ENCODE results near the gene TNRC6C.
"Not testable (repeated sequence)": the region's sequence is repeated elsewhere in the genome, so short reads cannot be mapped to it uniquely, and the experiment has no call there.

TNRC6C gene

GRCh38 chr17:78114831-78115723, 156.6 kb downstream of the TNRC6C start:
- DNase-seq, result no peak

GRCh38 chr17:78115803-78116202, 157.3 kb downstream of the TNRC6C start:
- not testable (repeated sequence) for DNase-seq

GRCh38 chr17:78116411-78116810, 157.9 kb downstream of the TNRC6C start:
- DNase-seq, result no peak

DNA sequence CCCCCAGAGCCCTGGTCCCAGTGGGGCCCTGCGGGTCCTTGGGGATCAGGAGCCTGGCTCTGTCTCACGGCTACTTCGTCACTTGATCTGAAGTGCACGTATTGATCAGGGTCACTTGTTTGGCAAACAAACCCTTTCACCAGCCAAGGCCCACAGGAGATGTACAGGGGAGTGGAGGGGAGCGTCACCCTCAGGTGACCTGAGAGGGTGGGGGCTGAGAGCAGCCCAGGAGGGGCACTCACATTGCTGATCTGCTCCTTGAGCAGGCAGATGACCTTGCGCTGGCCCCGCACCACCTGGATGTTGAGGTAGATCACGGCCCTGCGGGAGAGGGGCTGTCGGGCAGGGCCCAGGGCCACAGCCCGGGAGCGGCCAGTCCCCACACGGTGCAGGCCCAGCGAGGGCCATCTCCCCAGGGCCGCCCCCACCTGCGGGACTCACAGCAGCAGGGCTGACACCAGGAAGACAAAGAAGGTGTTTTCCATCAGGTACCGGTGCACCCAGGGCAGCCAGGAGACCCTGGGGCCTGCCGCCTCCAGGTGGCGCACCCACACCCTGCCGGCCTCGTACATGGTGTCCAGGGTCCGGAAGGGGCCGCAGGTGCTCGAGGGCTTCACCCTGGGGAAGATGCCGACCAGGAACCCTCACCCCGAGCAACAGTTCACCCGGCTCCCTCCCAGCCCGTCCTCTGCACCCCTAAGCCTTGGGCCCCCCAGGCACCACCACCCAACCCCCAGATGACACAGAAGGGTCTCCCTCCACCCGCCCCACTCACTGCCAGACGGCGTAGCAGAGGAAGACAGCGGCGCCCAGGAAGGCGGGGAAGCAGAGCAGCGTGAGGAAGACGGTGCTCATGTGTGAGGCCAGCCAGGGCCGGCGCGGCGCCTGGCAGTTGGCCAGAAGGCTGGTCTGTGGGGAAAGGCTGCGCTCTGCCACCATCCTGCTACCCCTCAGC, 158.8 kb downstream of the TNRC6C start:
- no peak for DNase-seq

- no peak for DNase-seq
These were observed 160.3 kb downstream of the TNRC6C start for GRCh38 chr17:78118801-78119241.

DNA sequence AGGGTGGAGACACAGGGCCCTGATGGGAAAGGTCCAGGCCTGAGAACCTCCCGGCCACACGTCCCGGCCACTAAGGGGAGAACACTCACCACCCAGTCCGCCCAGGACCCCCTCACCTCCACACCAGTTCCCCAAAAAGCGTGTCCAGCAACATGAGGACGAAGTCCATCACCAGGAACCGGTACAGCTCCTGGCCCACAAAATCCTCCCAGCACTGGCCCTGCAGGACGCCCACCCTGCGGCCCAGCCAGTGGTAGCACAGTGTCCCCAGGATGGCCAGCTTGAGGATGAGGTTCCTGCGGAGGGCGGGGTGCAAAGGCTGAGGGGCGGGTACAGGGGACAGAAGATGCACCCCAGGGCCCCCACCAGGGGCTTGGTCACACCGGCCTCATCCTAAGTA, 162.0 kb downstream of the TNRC6C start:
- DNase-seq, result no peak

- DNase-seq, result no peak
These were observed 162.7 kb downstream of the TNRC6C start for GRCh38 chr17:78120971-78121800.

- DNase-seq, result no peak
These were observed 163.3 kb downstream of the TNRC6C start for GRCh38 chr17:78121801-78122215.

- no peak for DNase-seq
These were observed 163.9 kb downstream of the TNRC6C start for GRCh38 chr17:78122216-78122930.

GRCh38 chr17:78122931-78123249, 164.4 kb downstream of the TNRC6C start:
- no peak for DNase-seq

DNA sequence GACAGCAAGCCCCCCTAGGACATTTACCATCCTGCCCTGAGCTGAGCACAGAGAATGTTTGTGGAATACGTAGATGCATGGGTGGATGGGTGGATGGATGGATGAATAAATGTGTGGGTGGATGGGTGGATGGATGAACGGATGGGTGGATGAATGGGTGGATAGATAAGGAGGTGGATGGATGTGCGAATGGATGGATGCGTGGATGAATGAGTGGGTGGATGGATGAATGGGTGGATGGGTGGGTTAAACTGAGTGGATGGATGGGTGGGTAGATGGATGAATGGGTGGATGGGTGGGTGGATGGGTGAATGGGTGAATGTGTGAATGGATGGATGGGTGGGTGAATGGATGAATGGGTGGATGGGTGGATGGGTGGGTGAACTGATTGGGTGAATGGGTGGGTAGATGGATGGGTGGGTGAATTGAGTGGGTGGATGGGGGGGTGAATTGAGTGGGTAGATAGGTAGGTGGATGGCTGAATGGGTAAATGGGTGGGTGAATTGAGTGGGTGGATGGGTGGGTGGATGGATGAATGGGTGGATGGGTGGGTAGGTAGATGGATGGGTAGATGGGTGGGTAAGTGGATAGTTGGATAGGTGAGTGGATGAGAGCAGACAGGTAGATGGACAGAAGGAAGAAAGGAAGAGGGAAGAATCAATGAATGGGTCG, 164.9 kb downstream of the TNRC6C start:
- no peak for DNase-seq

DNA sequence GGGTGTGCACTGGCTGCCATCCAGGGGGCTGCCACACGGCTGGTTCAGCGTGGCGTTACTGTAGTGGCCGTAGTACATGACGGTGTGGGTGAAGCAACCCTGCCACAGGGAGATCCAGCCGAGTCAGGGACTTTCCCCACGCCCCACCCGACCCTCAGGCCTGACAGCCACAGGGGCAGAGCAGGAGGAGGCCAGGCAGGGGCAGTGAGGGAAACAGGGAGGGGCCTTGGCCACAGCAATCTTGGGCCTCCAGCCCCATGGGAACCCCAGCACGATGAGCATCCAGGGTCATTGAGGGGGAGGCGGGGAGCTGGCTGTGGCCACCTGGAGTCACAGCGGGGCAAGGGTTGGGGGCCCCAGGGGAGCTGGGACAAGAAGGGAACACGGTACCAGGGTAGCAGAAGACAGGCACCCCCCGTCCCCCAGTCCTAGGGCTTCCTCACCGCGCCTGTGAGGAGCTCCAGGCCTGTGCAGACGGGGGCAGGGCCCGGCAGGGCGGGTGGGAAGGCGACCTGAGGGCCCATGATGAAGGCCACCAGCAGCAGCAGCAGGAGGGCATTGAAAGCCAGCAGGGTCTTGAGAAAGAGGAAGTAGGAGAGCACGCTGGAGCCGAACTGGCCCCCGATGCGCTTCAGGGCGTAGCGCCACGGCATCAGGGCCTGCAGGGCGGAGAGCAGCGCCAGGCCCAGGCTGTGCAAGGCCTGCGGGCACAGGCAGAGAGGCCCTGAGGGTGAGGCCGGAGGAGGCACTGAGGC, 165.8 kb downstream of the TNRC6C start:
- DNase-seq, result no peak

- DNase-seq, result no peak
These were observed 166.3 kb downstream of the TNRC6C start for GRCh38 chr17:78124836-78125137.

GRCh38 chr17:78125138-78125913, 166.8 kb downstream of the TNRC6C start:
- DNase-seq, result no peak

GRCh38 chr17:78125976-78126894, 167.7 kb downstream of the TNRC6C start:
- DNase-seq, result no peak

- DNase-seq, result no peak
These were observed 168.4 kb downstream of the TNRC6C start for GRCh38 chr17:78126895-78127238.

DNA sequence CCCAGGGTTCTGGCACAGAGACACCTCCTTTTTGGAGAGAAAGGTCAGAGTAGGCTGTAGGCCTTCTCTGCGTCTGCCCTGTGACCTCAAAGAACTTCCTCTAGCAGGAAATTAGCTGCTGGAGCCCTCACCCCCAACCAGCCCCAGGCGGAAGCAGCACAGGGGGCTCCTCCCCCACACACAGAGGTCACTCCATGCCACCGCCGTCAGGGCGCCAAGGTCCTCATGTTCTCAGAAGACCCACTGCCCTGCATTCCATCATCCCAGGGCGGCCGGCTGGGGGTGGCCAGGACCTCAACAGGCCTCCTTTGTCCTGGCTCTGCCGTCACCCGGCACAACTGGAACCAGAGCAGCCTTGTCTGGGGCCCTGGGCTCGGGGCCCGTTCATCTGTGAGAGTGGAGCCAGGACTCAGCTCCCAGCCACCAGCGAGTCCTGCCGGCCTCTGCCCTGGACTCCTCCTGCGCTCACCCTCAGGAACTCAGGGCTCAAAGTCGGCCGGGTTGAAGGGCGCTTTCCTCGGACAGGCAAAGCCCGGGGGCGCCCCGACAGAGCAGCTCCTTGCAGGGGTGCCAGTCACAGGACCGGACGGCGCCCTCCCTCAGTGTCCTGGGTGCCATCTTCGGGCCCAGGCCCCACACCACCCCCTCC, 168.9 kb downstream of the TNRC6C start:
- DNase-seq, result no peak

- DNase-seq, result no peak
These were observed 169.5 kb downstream of the TNRC6C start for GRCh38 chr17:78127888-78128550.
